Panc1 (cell line): ENCODE data around the gene DHRS7C. TPM values are rescaled to one million over a fixed set of nuclear protein-coding genes. Genes with fewer than 3 reads are reported as not detected.

Experiments
- ATAC-seq: fragments of 200-7000 bp; cut with Tn5 transposase; 2 replicates; pipeline ENCODE4 v1.9.1; 2020; ENCODE audit warnings: mild to moderate bottlenecking, moderate library complexity
- BruUV-seq: library from RNA; stranded (reverse); fragments of 400-500 nt; replicated peaks from 2 replicates; lab custom pipeline; 2021; lab: Mats Ljungman, UMichigan
- CTCF ChIA-PET: fragments of 300-600 bp; sonication (Branson Sonifier 250); formaldehyde crosslinking; loops from one replicate; lab custom pipeline; 2022; ENCODE audit warnings: antibody characterized with exemption; lab: Charles Lee
- POLR2A ChIA-PET: fragments of 300-600 bp; sonication (Branson Sonifier 250); formaldehyde crosslinking; loops from one replicate; lab custom pipeline; 2022; ENCODE audit warnings: antibody characterized with exemption; lab: Charles Lee
- DNase-seq: peaks from one replicate; pipeline ENCODE4 v3.0.0-alpha.2; 2010; ENCODE audit warnings: low read depth, low spot score
- H3K27ac ChIP-seq: 2 replicates; pipeline ENCODE4 v1.5.1; 2011; ENCODE audit warnings: mild to moderate bottlenecking, low read length, inconsistent platforms
- H3K27me3 ChIP-seq: fragments of 200-500 bp; sonication (Bioruptor generic); 2 replicates; pipeline ENCODE4 v1.6.0; 2014; ENCODE audit warnings: low read length, inconsistent platforms; ENCODE audit not compliant: control insufficient read depth, insufficient read depth
- H3K36me3 ChIP-seq: fragments of 200-500 bp; sonication (Bioruptor generic); 2 replicates; pipeline ENCODE4 v1.5.1; 2014; ENCODE audit warnings: inconsistent platforms, mild to moderate bottlenecking, low read length, moderate library complexity; ENCODE audit not compliant: control insufficient read depth, insufficient read depth
- H3K4me1 ChIP-seq: 2 replicates; pipeline ENCODE4 v1.5.1; 2011; ENCODE audit warnings: inconsistent platforms, mild to moderate bottlenecking, low read length, moderate library complexity; ENCODE audit not compliant: control insufficient read depth, insufficient read depth
- H3K4me3 ChIP-seq, 2 experiments: 2 replicates each; pipeline ENCODE4 v1.5.1; 2011 to 2012; ENCODE audit warnings: low read depth in 2 of 2, low read length in 2 of 2, mild to moderate bottlenecking in 2 of 2, inconsistent platforms in 1 of 2, moderate library complexity in 1 of 2
- H3K9me3 ChIP-seq: fragments of 200-500 bp; sonication (Bioruptor generic); 2 replicates; pipeline ENCODE4 v1.5.1; 2014; ENCODE audit warnings: low read depth, mild to moderate bottlenecking, inconsistent platforms, low read length, moderate library complexity; ENCODE audit not compliant: control insufficient read depth, insufficient read depth
- POLR2AphosphoS5 ChIP-seq: IDR thresholded peaks from 2 replicates; pipeline ENCODE4 v1.6.1; 2012; ENCODE audit warnings: mild to moderate bottlenecking, low read depth, low read length, moderate library complexity
- SIN3A ChIP-seq: IDR thresholded peaks from 2 replicates; pipeline ENCODE4 v1.6.1; 2012; ENCODE audit warnings: low read depth, mild to moderate bottlenecking, low read length, moderate library complexity, borderline replicate concordance; ENCODE audit not compliant: insufficient read depth
- TCF7L2 ChIP-seq: IDR thresholded peaks from 2 replicates; pipeline ENCODE4 v1.6.1; 2011; ENCODE audit warnings: mild to moderate bottlenecking, low read depth, low read length, inconsistent platforms
- in situ Hi-C: cut with HindIII; loops from 2 replicates; pipeline ENCODE4 v1.10.0; 2016; ENCODE audit warnings: low sequenced_read_pairs, low pct_unique_long_range_greater_than_20kb
- intact Hi-C: fragments of 100-400 bp; cut with micrococcal nuclease; formaldehyde crosslinking; loops from one replicate; pipeline ENCODE4 v1.10.0; 2022; ENCODE audit not compliant: unreplicated experiment
- total RNA-seq: library from RNA; stranded (reverse); gene quantifications from one replicate; pipeline ENCODE4 v1.2.1, GENCODE V29; 2021; ENCODE audit not compliant: unreplicated experiment
- TF ChIP-seq, protein P1 (sequence below), 2 experiments: IDR thresholded peaks; 2 replicates each; pipeline ENCODE4 v1.6.1; 2011 to 2012; ENCODE audit warnings: low read depth in 2 of 2, control low read depth in 1 of 2, low read length in 1 of 2, mild to moderate bottlenecking in 1 of 2, moderate library complexity in 1 of 2; ENCODE audit not compliant: insufficient read depth in 1 of 2
- TF ChIP-seq, protein P2 (sequence below): fragments of 450-650 bp; IDR thresholded peaks from 2 replicates; pipeline ENCODE4 v1.5.1; 2017; ENCODE audit warnings: mild to moderate bottlenecking

DHRS7C gene
- total RNA-seq, 1 experiment from 2014 or later = not detected

DNA sequence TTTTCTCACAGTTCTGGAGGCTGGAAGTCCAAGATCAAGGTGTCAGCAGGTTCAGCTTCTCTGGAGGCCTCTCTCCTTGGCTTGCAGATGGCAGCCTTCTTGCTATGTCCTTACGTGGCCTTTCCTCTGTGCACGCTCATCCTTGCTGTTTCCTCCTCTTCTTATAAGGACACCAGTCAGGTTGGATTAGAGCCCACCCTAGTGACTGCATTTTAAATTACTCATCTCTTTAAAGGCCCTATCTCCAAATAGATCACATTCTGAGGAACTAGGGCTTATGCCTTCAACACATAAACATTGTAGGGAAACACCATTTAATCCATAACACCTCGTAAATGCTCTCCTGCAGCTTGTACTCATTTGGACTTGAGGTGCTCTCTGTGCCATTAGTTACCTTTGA, 36.3 kb downstream of the DHRS7C start:
- BruUV-seq = no TSS peak
- Histone ChIP-seq H3K4me3 (no peak overlapping the region), H3K36me3 (no peaks in the 10 kb centered on the region), H3K27ac (no peak overlapping the region), H3K27me3 (peaks cover 4% of the 10 kb centered on the region), H3K9me3 (no peaks in the 10 kb centered on the region), H3K4me1 (no peaks in the 10 kb centered on the region)
- in situ Hi-C loops (no loop called here), intact Hi-C loops (no loop called here)
- ATAC-seq = no peak
- ChIA-PET CTCF (no interaction called here), POLR2A (no interaction called here)
- DNase-seq = no peak
- no peak for TF ChIP-seq SIN3A
- TF ChIP-seq, protein P1, sequence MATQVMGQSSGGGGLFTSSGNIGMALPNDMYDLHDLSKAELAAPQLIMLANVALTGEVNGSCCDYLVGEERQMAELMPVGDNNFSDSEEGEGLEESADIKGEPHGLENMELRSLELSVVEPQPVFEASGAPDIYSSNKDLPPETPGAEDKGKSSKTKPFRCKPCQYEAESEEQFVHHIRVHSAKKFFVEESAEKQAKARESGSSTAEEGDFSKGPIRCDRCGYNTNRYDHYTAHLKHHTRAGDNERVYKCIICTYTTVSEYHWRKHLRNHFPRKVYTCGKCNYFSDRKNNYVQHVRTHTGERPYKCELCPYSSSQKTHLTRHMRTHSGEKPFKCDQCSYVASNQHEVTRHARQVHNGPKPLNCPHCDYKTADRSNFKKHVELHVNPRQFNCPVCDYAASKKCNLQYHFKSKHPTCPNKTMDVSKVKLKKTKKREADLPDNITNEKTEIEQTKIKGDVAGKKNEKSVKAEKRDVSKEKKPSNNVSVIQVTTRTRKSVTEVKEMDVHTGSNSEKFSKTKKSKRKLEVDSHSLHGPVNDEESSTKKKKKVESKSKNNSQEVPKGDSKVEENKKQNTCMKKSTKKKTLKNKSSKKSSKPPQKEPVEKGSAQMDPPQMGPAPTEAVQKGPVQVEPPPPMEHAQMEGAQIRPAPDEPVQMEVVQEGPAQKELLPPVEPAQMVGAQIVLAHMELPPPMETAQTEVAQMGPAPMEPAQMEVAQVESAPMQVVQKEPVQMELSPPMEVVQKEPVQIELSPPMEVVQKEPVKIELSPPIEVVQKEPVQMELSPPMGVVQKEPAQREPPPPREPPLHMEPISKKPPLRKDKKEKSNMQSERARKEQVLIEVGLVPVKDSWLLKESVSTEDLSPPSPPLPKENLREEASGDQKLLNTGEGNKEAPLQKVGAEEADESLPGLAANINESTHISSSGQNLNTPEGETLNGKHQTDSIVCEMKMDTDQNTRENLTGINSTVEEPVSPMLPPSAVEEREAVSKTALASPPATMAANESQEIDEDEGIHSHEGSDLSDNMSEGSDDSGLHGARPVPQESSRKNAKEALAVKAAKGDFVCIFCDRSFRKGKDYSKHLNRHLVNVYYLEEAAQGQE (IDR thresholded peaks at IDR 0.05; ENCODE audit: insufficient read depth in 1 of 2, low read depth in 2 of 2, low read length in 1 of 2) = no peak
- TF ChIP-seq, protein P2, sequence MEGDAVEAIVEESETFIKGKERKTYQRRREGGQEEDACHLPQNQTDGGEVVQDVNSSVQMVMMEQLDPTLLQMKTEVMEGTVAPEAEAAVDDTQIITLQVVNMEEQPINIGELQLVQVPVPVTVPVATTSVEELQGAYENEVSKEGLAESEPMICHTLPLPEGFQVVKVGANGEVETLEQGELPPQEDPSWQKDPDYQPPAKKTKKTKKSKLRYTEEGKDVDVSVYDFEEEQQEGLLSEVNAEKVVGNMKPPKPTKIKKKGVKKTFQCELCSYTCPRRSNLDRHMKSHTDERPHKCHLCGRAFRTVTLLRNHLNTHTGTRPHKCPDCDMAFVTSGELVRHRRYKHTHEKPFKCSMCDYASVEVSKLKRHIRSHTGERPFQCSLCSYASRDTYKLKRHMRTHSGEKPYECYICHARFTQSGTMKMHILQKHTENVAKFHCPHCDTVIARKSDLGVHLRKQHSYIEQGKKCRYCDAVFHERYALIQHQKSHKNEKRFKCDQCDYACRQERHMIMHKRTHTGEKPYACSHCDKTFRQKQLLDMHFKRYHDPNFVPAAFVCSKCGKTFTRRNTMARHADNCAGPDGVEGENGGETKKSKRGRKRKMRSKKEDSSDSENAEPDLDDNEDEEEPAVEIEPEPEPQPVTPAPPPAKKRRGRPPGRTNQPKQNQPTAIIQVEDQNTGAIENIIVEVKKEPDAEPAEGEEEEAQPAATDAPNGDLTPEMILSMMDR = no peak
- TF ChIP-seq TCF7L2 = no peak
- TF ChIP-seq POLR2AphosphoS5 = no peak

DNA sequence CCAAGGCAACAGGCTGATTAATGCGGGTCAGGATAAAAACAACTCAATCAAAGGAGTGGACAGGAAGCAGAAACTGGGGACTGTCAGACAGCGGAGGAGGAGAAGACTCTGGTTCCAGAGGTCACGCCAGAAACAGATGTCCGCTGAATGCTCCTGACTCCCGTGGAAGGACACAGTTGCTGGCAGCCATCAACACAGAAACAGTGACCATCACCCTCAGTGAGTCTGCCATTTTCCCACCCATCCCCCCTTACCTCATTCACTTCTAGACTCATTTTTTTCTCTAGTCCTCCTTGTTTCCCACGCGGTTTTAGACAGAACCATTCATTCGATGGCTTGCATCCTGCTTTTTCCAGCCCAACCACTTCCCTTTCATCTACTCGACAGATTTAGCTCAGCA, 40.9 kb downstream of the DHRS7C start:
- TF ChIP-seq, protein P2 = no peak
- TF ChIP-seq POLR2AphosphoS5 = no peak
- TF ChIP-seq, protein P1 (IDR thresholded peaks at IDR 0.05; ENCODE audit: insufficient read depth in 1 of 2, low read depth in 2 of 2, low read length in 1 of 2) = no peak
- TF ChIP-seq SIN3A = no peak
- no peak for TF ChIP-seq TCF7L2
- in situ Hi-C loops = no loop called here
- no peak overlapping the region for H3K4me3 ChIP-seq
- no peaks in the 10 kb centered on the region for H3K36me3 ChIP-seq
- intact Hi-C loops = no loop called here
- no peak for ATAC-seq
- peaks cover 7% of the 10 kb centered on the region for H3K27me3 ChIP-seq
- H3K27ac ChIP-seq = no peak overlapping the region
- CTCF ChIA-PET = no interaction called here
- no peaks in the 10 kb centered on the region for H3K4me1 ChIP-seq
- POLR2A ChIA-PET = no interaction called here
- DNase-seq = no peak
- H3K9me3 ChIP-seq = no peaks in the 10 kb centered on the region
- BruUV-seq = no TSS peak
